Stimulated activated CD8-positive, alpha-beta memory T cell treated with anti-CD3 and anti-CD28 coated beads, Interleukin-15, amount 100 ng/mL, for 1 hour (primary cell): ENCODE results near the gene CRISPLD2.
"Not testable (repeated sequence)": the region's sequence is repeated elsewhere in the genome, so short reads cannot be mapped to it uniquely, and the experiment has no call there.

Experiments
- DNase-seq: peaks from one replicate; pipeline ENCODE4 v3.0.0-alpha.2; 2020; ENCODE audit warnings: low read depth

CRISPLD2 gene

GRCh38 chr16:84860383-84860782 lies 40.6 kb downstream of the CRISPLD2 start:
- DNase-seq: no peak

DNA sequence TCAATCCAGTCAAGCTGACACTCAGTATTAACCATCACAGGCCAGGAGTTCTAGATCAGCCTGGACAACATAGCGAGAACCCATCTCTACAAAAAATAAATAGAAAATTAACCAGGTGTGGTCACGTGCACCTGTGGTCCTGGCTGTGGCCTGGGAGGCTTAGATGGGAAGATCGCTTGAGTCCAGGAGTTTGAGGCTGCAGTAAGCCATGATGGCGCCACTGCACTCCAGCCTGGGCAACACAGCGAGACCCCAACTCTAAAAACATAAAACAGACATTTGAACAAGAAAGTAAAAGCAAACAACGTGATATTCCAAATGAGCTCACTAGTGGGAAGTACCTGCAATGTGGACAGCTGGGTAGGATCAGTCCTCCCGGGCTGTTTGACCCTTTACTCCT lies 41.9 kb downstream of the CRISPLD2 start:
- DNase-seq: no peak

DNA sequence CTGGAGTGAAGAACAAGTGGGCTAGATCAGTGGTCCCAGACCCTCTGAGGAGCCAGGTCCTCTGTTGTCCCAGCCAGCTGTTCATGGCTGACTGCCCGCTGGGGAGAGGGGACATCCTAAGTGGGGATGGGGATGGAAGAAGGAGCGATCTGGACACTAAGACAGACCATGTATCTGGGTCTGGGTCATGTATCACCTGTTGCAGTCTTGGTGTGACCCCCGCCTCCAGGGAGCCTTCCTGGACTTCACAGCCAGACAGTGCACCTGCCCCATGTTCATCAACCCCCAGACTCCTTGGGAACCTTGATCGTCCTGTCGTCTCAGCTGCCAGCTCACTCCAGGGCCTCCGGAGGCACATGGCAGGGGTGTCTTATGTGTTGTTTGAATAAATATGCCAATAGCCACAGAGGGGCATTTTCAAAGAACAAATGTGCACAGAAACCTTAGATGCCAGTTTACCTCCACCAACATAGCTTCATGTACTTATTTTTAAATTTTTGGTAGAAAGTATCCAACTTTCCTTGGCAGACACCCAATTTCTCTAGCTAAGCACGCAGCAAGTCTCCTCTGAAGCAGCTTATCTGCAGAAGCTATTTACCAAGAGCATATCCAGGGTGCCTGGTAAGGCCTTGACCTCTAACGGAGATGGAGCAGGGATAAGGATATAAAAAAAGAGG lies 43.2 kb downstream of the CRISPLD2 start:
- DNase-seq: no peak

DNA sequence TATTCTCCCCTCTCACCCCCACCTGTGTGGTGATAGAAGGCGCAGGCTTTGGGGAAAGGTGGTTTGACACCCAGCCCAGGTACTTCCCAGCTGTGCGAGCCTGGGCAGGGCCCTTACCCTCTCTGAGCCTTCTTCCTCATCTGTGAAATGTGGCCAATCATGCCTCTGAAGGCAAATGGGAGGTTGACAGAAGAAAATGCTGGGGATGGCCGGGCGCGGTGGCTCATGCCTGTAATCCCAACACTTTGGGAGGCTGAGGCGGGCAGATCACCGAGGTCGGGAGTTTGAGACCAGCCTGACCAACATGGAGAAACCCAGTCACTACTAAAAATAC lies 43.7 kb downstream of the CRISPLD2 start:
- DNase-seq: no peak

DNA sequence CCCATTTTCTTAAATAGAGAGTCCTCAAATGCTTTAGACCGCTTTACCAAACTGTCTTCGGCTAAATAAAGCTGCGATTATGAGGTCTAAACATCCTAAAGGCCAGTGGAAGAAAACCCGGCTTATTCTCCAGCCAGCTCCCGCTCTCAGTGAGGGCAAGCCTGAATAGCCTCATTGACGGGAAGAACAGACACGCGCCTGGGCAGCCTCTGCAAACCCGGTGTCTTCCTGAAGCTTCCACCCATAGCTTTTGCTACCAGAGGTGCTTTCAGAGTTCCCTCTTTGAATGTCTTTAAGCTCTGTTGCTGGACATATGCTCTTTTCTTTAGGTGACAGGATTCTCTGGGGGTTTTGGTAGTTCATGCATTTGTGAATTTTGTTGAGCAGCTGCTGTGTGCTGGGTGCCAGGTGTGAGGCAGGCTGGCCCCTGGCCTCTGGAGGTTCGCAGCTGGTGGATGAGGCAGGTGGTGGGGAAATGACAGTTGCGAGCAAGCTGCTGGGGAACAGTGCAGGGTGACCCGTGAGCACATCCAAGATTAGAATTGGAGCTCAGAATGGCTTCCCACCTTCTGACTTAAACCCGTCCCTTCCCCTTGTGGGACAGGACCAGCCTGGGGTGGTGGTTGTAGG lies 44.7 kb downstream of the CRISPLD2 start:
- no peak for DNase-seq

GRCh38 chr16:84867696-84868095 lies 47.9 kb downstream of the CRISPLD2 start:
- no peak for DNase-seq

GRCh38 chr16:84868328-84868727 lies 48.5 kb downstream of the CRISPLD2 start:
- no peak for DNase-seq

DNA sequence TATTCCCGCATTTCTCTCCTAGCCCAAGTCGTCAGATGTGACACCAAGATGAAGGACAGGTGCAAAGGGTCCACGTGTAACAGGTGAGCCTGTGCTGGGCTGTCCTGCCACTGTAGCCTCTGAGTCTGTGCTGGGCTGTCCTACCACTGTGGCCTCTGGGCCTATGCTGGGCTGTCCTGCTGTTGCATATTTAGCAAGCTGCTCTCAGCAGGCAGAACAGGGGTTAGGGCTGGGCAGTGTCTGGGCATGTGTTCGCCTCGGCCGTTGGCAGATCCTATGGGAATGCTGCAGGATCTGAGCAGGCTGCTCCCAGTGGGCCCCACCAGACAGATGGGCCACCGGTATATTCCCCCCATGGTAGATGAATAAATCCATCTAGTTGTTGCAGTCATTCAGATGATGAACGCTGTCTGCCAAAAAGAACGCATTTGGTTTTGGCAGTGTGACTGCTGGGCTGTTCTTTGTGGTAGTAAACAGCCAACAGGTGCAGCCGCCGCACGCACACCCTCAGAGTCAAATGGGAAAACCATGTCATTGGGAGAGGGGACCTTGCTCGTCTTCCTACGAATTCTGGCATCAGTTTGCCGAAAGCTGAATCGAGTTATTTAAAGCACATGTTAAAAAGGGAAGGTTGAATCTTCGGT lies 49.2 kb downstream of the CRISPLD2 start:
- no peak for DNase-seq

DNA sequence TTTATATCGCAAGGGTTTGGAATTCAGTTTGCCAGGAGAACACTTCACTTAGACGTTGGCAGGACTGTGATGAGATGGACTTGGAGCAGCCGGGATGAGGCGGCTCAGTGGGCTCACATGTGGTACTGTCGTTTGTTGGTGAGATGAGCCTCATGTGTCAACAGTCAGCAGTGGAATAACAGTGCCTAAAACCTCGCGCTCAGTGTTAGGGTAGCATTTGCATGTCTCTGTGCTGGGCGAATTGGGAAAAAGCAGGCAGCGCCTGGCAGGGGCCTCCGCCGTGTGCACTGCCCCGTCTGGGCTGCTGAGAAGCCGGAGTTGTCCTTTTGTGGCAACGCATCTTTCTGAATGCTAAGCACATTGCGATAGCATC lies 49.7 kb downstream of the CRISPLD2 start:
- DNase-seq: no peak

DNA sequence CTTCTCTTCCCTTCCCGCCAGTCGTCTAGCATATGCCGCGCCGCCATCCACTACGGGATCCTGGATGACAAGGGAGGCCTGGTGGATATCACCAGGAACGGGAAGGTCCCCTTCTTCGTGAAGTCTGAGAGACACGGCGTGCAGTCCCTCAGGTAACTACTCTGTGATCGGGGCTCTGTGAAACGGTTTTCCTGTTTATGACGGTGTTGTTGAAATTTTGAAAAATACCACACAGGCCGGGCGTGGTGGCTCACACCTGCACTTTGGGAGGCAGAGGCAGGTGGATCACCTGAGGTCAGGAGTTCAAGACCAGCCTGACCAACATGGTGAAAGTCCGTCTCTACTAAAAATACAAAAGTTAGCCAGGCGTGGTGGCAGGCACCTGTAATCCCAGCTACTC lies 53.2 kb downstream of the CRISPLD2 start:
- not testable (repeated sequence) for DNase-seq

GRCh38 chr16:84874004-84874435 lies 54.2 kb downstream of the CRISPLD2 start:
- DNase-seq: no peak

GRCh38 chr16:84874553-84874952 lies 54.8 kb downstream of the CRISPLD2 start:
- no peak for DNase-seq

- DNase-seq: no peak
These were observed 55.2 kb downstream of the CRISPLD2 start for GRCh38 chr16:84874983-84875382.

- DNase-seq: no peak
These were observed 56.1 kb downstream of the CRISPLD2 start for GRCh38 chr16:84875846-84876245.

GRCh38 chr16:84876873-84877606 lies 57.3 kb downstream of the CRISPLD2 start:
- DNase-seq: no peak

DNA sequence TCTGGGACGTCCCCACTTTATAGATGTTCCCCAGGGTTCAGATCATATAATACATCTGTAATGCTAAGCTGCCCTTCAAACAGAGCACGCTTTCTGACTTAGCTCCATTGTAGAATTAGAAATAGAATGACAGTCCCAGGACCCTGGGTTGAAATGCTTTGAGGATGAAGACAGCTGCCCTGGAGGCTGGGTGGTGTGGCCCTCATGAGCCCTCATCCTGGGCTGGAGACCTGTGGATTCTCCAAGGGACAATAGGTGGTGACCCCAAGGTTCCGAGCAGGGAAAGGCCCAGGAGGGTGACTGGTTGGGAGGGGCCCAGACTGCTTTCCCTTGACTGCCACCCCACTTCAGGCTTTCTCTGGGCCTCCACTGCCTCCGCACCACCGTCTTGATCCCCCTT lies 59.0 kb downstream of the CRISPLD2 start:
- no peak for DNase-seq

GRCh38 chr16:84879569-84880487 lies 60.0 kb downstream of the CRISPLD2 start:
- no peak for DNase-seq

DNA sequence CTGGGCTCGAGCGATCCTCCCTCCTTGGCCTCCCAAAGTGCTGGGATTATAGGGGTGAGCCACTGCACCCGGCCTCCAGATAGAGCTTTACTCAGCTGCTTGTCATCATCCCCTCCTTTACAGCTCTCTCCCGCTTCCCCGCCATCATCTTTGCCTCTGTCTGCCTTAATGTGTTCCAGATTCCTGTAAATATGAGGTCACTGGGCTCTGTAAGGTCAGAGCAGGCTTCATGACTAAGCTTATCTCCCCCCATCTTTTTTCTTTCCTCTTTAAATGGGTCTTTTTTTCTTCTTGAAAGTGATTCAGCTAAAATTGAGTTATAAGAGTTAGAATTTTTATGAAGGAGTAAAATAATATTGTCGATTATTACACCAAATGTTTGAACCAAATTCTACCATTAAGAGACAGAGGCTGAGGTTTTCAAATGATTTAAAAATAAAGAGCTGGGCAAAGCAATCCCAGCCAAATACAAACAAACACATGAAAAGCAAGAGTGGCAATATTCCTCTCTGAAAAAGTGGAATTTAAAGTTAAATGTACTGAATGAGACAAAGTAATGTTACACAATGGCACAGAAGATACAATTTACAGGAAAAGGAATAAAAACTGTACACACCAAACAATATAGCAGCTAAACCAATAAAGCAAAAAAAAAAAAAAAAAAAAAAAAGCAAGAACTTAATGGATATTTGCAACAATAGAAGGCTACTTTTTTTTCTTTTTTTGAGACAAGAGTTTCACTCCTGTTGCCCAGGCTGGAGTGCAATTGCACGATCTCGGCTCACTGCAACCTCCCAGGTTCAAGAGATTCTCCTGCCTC lies 62.1 kb downstream of the CRISPLD2 start:
- no peak for DNase-seq

- DNase-seq: no peak
These were observed 63.5 kb downstream of the CRISPLD2 start for GRCh38 chr16:84883301-84883700.

GRCh38 chr16:84884246-84884595 lies 64.4 kb downstream of the CRISPLD2 start:
- no peak for DNase-seq
